ENCODE measurements around the gene FBXL17.

DNA sequence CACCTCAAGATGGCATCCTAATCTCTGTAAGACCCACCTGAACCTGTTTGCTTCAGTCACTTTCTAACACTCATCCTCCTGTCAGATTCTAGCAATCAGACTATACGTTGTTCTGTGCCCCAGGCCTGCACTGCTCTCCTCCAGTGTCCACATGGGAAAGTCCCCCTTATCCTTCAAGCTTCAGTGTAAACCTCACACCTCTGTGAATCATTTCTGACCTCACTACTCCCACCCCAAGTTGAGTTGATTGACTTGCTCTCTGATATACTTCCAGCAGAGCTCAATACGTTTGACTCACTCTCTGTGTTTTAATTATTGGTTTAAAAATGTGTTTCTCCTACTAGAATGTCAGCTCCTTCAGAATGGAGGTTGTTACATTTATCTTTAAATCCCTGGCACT is 240.2 kb downstream of the FBXL17 start:
- TF ChIP-seq, protein P1, sequence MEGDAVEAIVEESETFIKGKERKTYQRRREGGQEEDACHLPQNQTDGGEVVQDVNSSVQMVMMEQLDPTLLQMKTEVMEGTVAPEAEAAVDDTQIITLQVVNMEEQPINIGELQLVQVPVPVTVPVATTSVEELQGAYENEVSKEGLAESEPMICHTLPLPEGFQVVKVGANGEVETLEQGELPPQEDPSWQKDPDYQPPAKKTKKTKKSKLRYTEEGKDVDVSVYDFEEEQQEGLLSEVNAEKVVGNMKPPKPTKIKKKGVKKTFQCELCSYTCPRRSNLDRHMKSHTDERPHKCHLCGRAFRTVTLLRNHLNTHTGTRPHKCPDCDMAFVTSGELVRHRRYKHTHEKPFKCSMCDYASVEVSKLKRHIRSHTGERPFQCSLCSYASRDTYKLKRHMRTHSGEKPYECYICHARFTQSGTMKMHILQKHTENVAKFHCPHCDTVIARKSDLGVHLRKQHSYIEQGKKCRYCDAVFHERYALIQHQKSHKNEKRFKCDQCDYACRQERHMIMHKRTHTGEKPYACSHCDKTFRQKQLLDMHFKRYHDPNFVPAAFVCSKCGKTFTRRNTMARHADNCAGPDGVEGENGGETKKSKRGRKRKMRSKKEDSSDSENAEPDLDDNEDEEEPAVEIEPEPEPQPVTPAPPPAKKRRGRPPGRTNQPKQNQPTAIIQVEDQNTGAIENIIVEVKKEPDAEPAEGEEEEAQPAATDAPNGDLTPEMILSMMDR (IDR thresholded peaks at IDR 0.05; ENCODE audit: insufficient read depth, low read length, poor library complexity, severe bottlenecking), result no peak
- TF ChIP-seq EZH2phosphoT487 (conservative IDR thresholded peaks at IDR 0.05; ENCODE audit: low read length), result no peak

Measured in SU-DHL-6 (cell line).